ENCODE measurements around the gene LMO1. TPM values are rescaled to one million over a fixed set of nuclear protein-coding genes. Genes with fewer than 3 reads are reported as not detected.

LMO1 gene
- polyA plus RNA-seq, 1 donor from 2014 or later, result not detected

DNA sequence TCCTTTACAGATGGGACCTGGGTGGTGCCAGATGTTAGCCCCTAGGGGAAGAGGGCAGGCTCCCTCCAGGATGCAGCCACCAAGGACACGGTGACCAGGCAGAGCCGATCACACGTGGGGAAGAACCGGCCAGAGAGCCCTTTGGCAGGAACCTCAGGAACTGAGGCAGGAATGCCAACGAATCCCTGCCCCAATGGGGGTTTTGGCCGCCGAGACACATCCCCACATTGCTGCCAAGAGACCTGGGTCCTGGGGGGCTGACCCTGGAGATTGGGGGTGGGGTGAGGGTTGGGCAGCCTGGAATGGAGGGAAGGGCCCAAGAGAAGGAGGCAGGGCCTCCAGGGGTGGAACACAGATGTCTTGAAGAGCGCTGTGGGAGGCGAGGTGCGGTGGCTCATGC, 28.7 kb upstream of the LMO1 start:
- no peak overlapping the region for H3K27ac Mint-ChIP-seq
- no peaks in the 10 kb centered on the region for H3K9me3 Mint-ChIP-seq
- H3K36me3 Mint-ChIP-seq, result no peaks in the 10 kb centered on the region
- no peaks in the 10 kb centered on the region for H3K27me3 Mint-ChIP-seq
- no peaks in the 10 kb centered on the region for H3K4me1 Mint-ChIP-seq
- no peak overlapping the region for H3K4me3 Mint-ChIP-seq

DNA sequence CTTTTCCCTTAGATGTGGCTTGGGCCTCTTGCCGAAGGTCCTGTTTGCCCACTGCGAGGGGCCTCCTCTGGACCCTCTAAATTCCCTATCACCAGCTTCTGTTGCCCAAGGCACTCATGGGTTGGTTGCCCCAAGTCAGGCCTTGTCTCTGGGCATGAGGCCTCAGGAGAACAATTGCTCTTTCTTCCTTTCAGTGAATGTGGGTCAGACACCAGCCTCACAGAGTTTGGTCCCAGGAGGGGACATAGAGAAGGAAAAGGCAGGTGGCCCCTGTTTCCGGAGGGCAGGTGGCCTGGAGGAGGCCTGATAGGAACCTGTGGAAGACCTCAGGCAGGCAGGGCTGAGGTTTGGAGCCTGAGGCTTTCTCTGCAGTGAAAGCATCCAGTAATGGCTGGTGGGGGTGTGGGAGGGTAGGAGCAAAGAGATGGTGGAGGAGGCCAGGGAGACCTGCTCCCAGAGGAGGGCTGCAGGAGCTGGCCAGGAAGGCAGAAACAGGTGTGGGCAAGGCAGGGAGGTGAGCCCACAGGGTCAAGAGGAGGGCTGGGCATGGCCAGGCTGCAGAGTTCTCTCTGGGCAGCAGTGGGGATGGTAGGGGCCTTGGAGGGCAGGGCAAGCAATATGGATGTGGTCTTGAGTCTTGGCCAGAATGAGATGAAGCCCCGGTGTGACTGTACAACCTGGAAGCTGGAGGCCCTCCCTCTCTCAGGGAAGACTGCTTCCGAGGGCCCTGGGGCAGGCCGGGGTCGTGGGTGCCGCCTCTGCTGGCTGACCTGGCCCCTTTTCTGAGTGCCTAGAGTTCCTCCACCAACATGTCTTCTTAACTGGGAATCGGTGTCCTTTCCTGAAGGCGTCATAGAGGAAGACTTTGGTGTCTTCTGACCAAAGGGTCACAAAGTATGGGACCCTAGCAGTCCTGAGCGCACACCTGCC, 28.0 kb upstream of the LMO1 start:
- no peaks in the 10 kb centered on the region for H3K4me1 Mint-ChIP-seq
- H3K27ac Mint-ChIP-seq, result no peak overlapping the region
- H3K9me3 Mint-ChIP-seq, result no peaks in the 10 kb centered on the region
- no peaks in the 10 kb centered on the region for H3K36me3 Mint-ChIP-seq
- H3K4me3 Mint-ChIP-seq, result peak overlapping the region in 1 of 4 donors; percentile 18
- no peaks in the 10 kb centered on the region for H3K27me3 Mint-ChIP-seq

DNA sequence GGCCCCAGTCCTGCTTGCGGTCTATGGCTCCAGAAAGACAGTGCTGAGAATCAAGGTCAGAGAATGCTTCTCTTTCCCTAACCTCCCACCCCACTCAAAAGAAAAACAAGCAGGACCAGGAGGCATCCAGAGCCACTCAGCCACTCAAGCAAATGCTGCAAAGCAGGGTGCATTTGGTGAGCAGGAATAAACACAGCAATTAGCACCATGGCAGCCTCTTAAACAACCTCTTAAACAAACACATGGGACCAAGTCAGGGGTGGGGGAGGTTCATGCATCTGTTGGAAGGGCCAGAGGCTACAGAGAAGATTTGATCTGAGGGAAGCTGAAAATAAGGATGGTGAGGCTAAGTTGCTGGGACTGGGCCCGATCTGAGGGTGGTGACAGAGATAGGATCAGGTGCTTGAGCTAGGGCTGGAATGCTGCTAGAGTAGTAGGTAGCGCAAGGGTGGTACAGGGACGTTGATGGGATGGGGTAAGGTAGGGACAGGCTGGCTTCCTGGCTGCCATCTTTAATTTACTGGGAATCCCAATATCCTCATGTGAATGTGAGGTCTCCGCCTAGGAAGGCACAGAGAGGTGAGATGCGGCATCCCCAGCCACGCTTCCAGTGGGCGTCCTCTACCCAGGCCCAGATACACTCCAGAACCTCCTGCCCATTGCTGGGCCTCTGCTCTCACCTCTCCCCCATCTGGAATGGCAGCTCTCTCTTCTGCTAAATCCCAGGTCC, 26.6 kb upstream of the LMO1 start:
- H3K4me3 Mint-ChIP-seq, result no peak overlapping the region
- no peaks in the 10 kb centered on the region for H3K36me3 Mint-ChIP-seq
- peak overlapping the region in 1 of 3 donors; percentile 73 for H3K27ac Mint-ChIP-seq
- no peaks in the 10 kb centered on the region for H3K9me3 Mint-ChIP-seq
- no peaks in the 10 kb centered on the region for H3K27me3 Mint-ChIP-seq
- no peaks in the 10 kb centered on the region for H3K4me1 Mint-ChIP-seq

DNA sequence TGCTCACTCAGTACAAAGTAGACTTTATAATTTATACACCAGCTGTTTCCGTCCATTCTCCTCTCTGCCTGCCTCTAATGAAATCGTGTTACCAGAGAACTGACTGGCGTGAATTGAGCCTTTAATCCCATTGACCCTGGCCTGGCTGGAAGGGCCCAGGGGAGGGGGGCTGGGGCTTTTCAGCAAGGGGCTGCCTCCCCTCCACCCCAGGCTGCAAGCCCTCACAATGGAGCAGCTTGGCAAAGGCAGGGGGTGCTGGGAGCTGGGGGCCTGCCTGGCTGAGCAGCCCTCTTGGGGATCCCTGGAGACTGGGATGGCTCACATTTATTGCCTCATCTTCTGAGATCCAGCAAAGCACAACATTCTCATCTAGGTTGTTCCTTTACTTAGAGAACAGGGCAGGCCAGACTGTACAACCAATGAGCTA, 25.8 kb upstream of the LMO1 start:
- no peak overlapping the region for H3K4me3 Mint-ChIP-seq
- no peaks in the 10 kb centered on the region for H3K27me3 Mint-ChIP-seq
- H3K36me3 Mint-ChIP-seq, result no peaks in the 10 kb centered on the region
- no peaks in the 10 kb centered on the region for H3K9me3 Mint-ChIP-seq
- no peak overlapping the region for H3K27ac Mint-ChIP-seq
- H3K4me1 Mint-ChIP-seq, result no peaks in the 10 kb centered on the region

DNA sequence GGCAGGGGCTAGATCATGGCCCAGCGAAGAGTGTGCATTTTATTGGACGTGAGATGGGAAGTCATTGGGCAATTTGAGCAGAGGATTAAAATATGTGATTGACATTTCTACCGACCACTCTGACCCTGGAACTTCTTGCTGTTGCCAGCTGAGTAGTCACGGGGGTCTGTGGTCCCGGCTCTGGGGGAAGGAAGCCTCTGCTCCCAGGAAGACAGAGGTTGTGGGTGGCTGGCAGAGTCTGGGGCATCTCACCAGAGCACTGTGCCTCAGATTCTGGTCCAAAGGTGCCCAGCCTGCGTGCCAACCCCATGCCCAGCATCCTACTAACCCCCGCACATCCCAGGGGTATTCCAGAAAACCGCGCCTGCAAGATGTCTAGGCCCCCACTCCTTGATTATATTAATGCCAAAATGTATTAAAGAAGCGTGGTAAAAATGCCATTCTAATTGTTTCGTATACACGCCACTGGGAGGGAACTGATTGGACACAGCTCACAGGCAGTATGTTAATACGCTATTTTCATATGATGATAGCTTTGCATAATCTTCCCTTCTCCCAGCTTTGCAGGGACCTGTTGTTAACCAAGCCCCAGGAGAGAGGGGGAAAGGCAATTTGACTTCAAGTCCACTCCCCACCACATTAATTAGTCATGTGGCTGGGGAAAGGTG, 25.3 kb upstream of the LMO1 start:
- Mint-ChIP-seq H3K27ac (no peak overlapping the region), H3K36me3 (no peaks in the 10 kb centered on the region), H3K4me1 (no peaks in the 10 kb centered on the region), H3K9me3 (no peaks in the 10 kb centered on the region), H3K4me3 (no peak overlapping the region), H3K27me3 (no peaks in the 10 kb centered on the region)

DNA sequence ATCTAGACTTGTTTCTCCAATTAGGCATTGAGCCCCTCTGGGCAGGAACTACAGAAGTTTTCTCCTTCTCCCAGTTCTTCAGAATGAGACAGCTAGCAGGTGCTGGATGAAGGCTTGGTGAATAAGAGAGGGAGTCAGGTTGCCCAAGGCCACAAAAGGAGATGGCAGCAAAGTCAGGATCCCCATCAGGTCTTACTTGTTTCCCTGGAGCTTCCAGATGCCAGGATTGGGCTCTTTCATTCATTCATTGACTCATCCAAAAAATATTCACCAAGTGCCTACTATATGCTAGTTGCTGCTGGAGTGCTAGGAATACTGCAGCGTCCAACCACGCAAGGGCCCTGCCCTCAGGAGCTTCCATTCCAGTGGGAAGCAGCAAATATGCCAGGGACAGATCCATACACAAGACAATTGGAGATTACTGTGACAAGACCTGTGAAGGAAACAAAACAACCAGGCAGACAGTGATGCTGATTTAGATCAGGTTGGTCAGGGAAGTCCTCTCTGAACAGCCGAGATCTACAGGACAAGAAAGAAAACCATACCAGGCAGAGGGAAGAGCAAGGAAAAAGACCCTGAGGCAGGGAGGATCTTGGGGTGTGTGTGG, 24.6 kb upstream of the LMO1 start:
- no peaks in the 10 kb centered on the region for H3K4me1 Mint-ChIP-seq
- H3K36me3 Mint-ChIP-seq, result no peaks in the 10 kb centered on the region
- H3K4me3 Mint-ChIP-seq, result no peak overlapping the region
- no peaks in the 10 kb centered on the region for H3K27me3 Mint-ChIP-seq
- H3K9me3 Mint-ChIP-seq, result no peaks in the 10 kb centered on the region
- H3K27ac Mint-ChIP-seq, result no peak overlapping the region

DNA sequence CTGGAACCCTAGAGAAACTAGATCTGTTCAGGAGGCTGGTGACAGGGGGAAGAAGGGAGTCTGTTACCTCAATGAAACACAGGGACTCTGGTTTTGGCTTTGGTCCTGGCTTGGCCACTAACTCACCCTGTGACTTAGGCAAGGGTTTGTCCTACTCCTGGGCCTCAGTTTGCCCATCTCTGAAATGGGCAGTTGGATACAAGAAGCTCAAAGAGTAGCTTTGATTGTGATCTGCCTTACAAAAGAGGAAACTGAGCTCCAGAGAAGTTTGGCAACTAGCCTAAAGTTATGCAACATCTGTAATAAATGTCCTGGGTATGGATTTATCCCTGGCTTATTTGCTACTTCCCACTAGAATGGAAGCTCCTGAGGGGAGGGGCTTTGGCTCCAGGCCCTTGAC, 24.0 kb upstream of the LMO1 start:
- Mint-ChIP-seq H3K9me3 (no peaks in the 10 kb centered on the region), H3K27me3 (no peaks in the 10 kb centered on the region), H3K4me1 (no peaks in the 10 kb centered on the region), H3K36me3 (no peaks in the 10 kb centered on the region), H3K27ac (no peak overlapping the region), H3K4me3 (no peak overlapping the region)

DNA sequence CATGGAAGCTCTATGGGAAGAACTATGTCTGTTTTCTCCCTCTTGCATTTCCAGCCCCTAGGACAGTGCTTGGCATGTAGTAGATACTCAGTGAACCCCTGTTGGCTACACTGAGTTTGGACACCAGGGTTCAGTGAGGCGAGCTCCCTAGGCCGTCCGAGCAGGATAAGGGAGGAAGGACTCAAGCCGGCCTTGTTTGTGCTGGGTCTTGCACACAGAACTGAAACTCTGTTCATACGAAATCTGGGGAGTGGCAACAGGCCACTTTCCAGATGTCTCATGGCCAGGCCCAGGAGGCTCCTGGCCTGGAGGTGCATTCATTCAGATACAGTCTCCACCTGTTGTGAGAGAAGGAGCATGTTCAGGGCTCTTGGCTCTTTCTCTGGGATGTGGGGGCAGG, 23.6 kb upstream of the LMO1 start:
- Mint-ChIP-seq H3K4me1 (no peaks in the 10 kb centered on the region), H3K9me3 (no peaks in the 10 kb centered on the region), H3K4me3 (no peak overlapping the region), H3K27ac (no peak overlapping the region), H3K36me3 (no peaks in the 10 kb centered on the region), H3K27me3 (no peaks in the 10 kb centered on the region)

DNA sequence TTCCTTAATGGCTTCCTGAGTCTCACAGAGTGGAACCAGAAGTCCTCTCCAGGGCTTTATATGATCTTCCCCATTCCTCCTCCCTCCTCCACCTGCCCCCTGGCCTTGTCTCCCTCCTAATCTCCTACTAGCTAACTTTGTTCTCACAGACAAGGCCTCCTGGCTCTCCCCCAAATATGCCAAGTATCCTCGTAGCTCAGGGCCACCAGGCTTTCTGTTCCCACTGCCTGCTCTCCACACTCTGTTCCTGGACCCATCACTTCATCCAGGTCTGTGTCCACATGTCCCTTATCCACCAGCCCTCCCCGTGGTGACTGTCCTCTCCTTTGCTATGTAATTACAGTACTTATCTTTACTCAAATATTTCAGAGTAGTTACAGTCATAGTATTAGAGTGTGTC, 23.2 kb upstream of the LMO1 start:
- Mint-ChIP-seq H3K27ac (no peak overlapping the region), H3K27me3 (no peaks in the 10 kb centered on the region), H3K36me3 (no peaks in the 10 kb centered on the region), H3K4me3 (no peak overlapping the region), H3K9me3 (no peaks in the 10 kb centered on the region), H3K4me1 (no peaks in the 10 kb centered on the region)

DNA sequence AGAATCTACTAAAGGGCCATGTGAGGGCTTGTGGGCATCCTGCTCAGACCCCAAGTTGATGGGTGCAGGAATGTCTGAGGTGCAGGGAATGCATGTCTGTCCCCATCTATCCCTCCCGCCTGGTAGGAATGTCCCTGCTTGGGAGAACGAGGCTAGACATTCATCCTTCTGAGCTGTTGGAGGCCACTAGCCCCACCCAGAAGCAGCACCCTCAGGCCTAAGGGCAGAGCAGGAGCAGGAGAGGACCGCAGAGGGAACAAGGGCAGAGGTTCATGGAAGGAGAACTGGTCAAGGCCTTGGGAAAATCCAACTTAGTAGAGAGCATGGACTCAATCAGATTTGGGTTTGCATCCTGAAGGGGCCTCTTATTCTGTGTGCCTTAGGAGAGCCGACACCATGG, 22.1 kb upstream of the LMO1 start:
- Mint-ChIP-seq H3K27me3 (no peaks in the 10 kb centered on the region), H3K9me3 (no peaks in the 10 kb centered on the region), H3K4me1 (no peaks in the 10 kb centered on the region), H3K27ac (no peak overlapping the region), H3K36me3 (no peaks in the 10 kb centered on the region), H3K4me3 (no peak overlapping the region)

DNA sequence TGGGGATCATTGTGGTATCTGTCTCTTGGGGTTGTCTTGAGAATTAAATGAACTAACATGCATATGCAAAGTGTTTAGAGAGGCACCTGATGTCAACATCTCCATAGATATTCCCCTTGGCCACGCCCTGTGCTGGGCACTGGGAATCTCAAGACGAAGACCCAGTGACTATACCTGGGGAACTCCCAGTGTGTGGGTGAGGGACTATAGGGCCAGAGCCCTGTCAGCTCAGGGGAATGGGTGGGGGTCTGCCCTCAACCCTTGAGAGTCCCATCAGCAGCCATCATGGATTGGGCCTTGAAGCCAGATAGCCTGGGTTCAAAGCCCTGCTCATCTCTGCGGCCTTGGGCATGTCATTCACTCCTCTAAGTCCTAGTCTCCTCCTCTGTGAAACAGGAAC, 21.6 kb upstream of the LMO1 start:
- Mint-ChIP-seq H3K4me3 (no peak overlapping the region), H3K9me3 (peaks cover 0 to 2% (median 0%) of the 10 kb centered on the region in 3 donors), H3K4me1 (no peaks in the 10 kb centered on the region), H3K36me3 (no peaks in the 10 kb centered on the region), H3K27me3 (no peaks in the 10 kb centered on the region), H3K27ac (no peak overlapping the region)

DNA sequence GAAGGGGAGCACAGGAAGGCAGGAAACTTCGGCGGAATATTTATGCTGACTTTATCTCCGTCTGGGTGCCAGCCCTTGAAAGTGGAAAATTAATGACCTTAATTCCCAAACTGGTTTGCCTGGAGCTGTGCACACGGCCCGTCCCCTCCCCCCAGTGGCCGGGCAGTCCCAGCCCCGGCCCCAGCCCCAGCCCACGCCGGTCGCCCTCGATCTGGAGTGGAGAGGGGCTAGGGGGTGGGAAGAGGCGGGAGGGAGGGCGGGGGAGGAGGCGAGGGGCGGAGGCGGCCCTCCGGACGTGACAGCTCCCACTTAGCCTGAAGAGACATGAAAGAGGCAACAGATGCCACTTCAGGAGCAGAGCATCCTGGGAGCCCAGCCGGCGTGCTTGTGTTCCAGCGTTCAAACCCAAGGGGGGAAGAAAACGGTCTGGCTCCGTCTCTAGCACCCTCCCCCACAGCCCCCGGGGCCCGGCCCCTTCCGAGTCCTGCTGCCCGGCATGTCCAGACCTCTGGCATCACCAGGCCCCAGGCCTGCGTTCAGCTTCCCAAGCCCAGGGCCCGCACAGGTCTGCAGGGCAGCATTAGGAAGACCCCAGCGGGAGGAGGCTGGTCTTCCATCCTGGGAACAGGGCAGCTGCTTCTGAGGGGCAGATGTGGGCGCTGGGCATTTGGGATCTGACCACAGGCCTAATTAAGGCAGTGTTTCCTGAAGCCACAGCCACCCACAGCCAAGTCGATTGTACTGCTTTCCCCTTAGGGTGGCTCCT, 20.0 kb upstream of the LMO1 start:
- Mint-ChIP-seq H3K27me3 (no peaks in the 10 kb centered on the region), H3K4me1 (no peaks in the 10 kb centered on the region), H3K4me3 (no peak overlapping the region), H3K36me3 (no peaks in the 10 kb centered on the region), H3K9me3 (peaks cover 0 to 3% (median 0%) of the 10 kb centered on the region in 3 donors), H3K27ac (no peak overlapping the region)

DNA sequence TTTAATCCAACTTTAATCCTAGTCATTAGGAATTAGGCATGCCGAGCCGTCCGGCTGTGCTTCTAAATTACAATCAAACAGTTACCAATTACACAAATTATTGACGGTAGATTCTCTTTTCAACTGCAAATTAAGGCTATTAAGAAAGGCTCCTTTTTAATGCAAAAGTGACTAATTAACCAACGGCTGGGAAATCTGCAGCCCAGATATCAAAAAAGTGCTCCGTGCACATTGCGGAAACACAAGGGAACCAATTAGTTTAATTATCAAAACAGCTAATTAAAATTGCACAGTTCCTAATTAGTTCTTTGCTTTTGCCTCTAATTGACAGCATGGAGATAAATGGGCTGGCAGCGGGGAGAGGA, 19.4 kb upstream of the LMO1 start:
- Mint-ChIP-seq H3K27ac (no peak overlapping the region), H3K9me3 (peaks cover 0 to 3% (median 0%) of the 10 kb centered on the region in 3 donors), H3K4me1 (no peaks in the 10 kb centered on the region), H3K27me3 (no peaks in the 10 kb centered on the region), H3K4me3 (no peak overlapping the region), H3K36me3 (no peaks in the 10 kb centered on the region)

DNA sequence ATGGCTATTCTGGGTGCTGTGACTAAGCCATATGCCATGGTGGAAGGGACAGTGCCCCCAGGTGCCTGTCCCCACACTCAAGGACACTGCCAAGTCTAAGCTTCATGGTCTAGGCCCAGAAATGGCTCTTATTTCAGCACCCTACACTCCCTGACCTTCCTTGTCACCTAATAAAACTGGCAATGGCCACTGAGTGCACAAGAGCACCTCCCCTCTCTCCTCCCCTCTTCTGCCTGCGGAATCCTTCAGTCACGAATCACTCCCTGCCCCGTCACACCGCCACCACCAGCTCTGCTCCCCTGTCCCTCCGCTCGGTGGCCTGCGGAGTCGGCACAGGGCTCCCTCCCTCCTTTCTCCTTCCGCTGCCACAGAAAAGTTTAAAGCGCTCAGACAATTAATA, 19.0 kb upstream of the LMO1 start:
- no peaks in the 10 kb centered on the region for H3K27me3 Mint-ChIP-seq
- no peak overlapping the region for H3K27ac Mint-ChIP-seq
- no peaks in the 10 kb centered on the region for H3K4me1 Mint-ChIP-seq
- no peaks in the 10 kb centered on the region for H3K36me3 Mint-ChIP-seq
- peaks cover 0 to 3% (median 0%) of the 10 kb centered on the region in 3 donors for H3K9me3 Mint-ChIP-seq
- no peak overlapping the region for H3K4me3 Mint-ChIP-seq

Data from IgD-negative memory B cell (primary cell).